HEK293 (cell line): ENCODE results near the gene RANBP2.

Experiments
- CTCF ChIP-seq: fragments of 450-650 bp; formaldehyde crosslinking; IDR thresholded peaks from 2 replicates; pipeline ENCODE4 v1.5.1; 2016; ENCODE audit warnings: missing biosample characterization, missing genetic modification characterization
- HOXA7 ChIP-seq: sonication (generic); formaldehyde crosslinking; IDR thresholded peaks from 2 replicates; pipeline ENCODE4 v1.8.1; 2022; ENCODE audit warnings: missing genetic modification reagents, borderline replicate concordance
- PRDM1 ChIP-seq: fragments of 450-650 bp; formaldehyde crosslinking; IDR thresholded peaks from 2 replicates; pipeline ENCODE4; 2016; ENCODE audit warnings: missing biosample characterization, missing genetic modification characterization
- PRDM2 ChIP-seq: fragments of 450-650 bp; formaldehyde crosslinking; IDR thresholded peaks from 2 replicates; pipeline ENCODE4 v1.5.1; 2016; ENCODE audit warnings: missing biosample characterization, missing genetic modification characterization, borderline replicate concordance
- YY2 ChIP-seq: fragments of 450-650 bp; formaldehyde crosslinking; IDR thresholded peaks from 2 replicates; pipeline ENCODE4 v1.5.1; 2016; ENCODE audit warnings: missing biosample characterization, missing genetic modification characterization
- ZNF366 ChIP-seq: fragments of 450-650 bp; formaldehyde crosslinking; conservative IDR thresholded peaks from 2 replicates; pipeline ENCODE4 v1.5.1; 2016; ENCODE audit warnings: missing biosample characterization, missing genetic modification characterization
- ZNF423 ChIP-seq: fragments of 450-650 bp; formaldehyde crosslinking; IDR thresholded peaks from 2 replicates; pipeline ENCODE4 v1.5.1; 2016; ENCODE audit warnings: missing biosample characterization, missing genetic modification characterization
- ZNF776 ChIP-seq: fragments of 450-650 bp; formaldehyde crosslinking; IDR thresholded peaks from 2 replicates; pipeline ENCODE4 v1.5.0; 2017; ENCODE audit warnings: missing biosample characterization, missing genetic modification characterization, borderline replicate concordance

Gene RANBP2

GRCh38 chr2:108835040-108835439 lies 115.8 kb downstream of the RANBP2 start (continued):
- TF ChIP-seq PRDM2 (tag by site-specific recombination): no peak
- no peak for TF ChIP-seq HOXA7
- TF ChIP-seq ZNF423 (tag by site-specific recombination): no peak
- no peak for TF ChIP-seq ZNF776
- TF ChIP-seq CTCF: no peak
- TF ChIP-seq YY2 (tag by site-specific recombination): no peak
- TF ChIP-seq PRDM1 (tag by site-specific recombination): no peak
- TF ChIP-seq ZNF366 (tag by site-specific recombination): no peak
